Mucosa of descending colon (tissue), 3 donors: Measurements from ENCODE around the gene DDC. TPM values are rescaled to one million over a fixed set of nuclear protein-coding genes. Genes with fewer than 3 reads are reported as not detected.
"Not testable (repeated sequence)": the region's sequence is repeated elsewhere in the genome, so short reads cannot be mapped to it uniquely, and the experiment has no call there.

ENCODE experiments used
- ATAC-seq: fragments of 200-7000 bp; cut with Tn5 transposase; one replicate; pipeline ENCODE4 v1.9.1; 2020; ENCODE audit warnings: mild to moderate bottlenecking, moderate library complexity
- DNase-seq, 3 donors: peaks; one replicate each; pipeline ENCODE4 v3.0.0-alpha.2; 2020
- H3K36me3 ChIP-seq: fragments of 200-600 bp; one replicate; pipeline ENCODE4 v1.8.0; 2021; ENCODE audit warnings: low read depth, mild to moderate bottlenecking
- H3K4me1 ChIP-seq: fragments of 200-600 bp; one replicate; pipeline ENCODE4 v1.8.0; 2021; ENCODE audit warnings: low read depth, mild to moderate bottlenecking
- H3K4me3 ChIP-seq: fragments of 200-600 bp; one replicate; pipeline ENCODE4 v1.8.0; 2021; ENCODE audit warnings: mild to moderate bottlenecking
- H3K9me3 ChIP-seq: fragments of 200-600 bp; one replicate; pipeline ENCODE4 v1.8.0; 2021; ENCODE audit warnings: mild to moderate bottlenecking
- CTCF ChIP-seq: fragments of 200-600 bp; IDR thresholded peaks from one replicate; pipeline ENCODE4 v1.8.0; 2022; ENCODE audit warnings: antibody characterized with exemption, mild to moderate bottlenecking
- intact Hi-C, 2 donors: fragments of 100-400 bp; cut with DNase I in 1 of 2; cut with micrococcal nuclease in 1 of 2; formaldehyde crosslinking; loops; one replicate each; pipeline versions ENCODE4 v1.11.0 to v1.11.1; 2022; cut with DNase I, micrococcal nuclease
- total RNA-seq, 3 donors: library from RNA; stranded (reverse); fragmentation: NEBNext Ultra II Directional in 2 of 3; extraction: Animal tissue kit (Norgen Biotek cat#: 25700) in 2 of 3; gene quantifications; one replicate each; pipeline versions ENCODE4 v1.2.1 to v1.2.4, GENCODE V29; 2021 to 2023
- donor health status: DM: no; HTN: no; CAD: no; lungs with moderate emphysema.
- donor health status: DM: no; HTN: no; CAD: no.
- donor health status: DM: no; HTN: yes; CAD: no.

The DDC gene
- total RNA-seq, 3 donors from 2014 or later: 29.6 to 94.5 (median 74.4) TPM

GRCh38 chr7:50528266-50529092, 36.7 kb downstream of the DDC start:
- no peak for TF ChIP-seq CTCF
- H3K4me1 ChIP-seq: peaks cover 2% of the 10 kb centered on the region
- no peaks in the 10 kb centered on the region for H3K36me3 ChIP-seq
- intact Hi-C loops: no loop called here
- DNase-seq: peak in 1 of 3 donors; percentile 27
- ATAC-seq: peak; percentile 83
- H3K4me3 ChIP-seq: no peak overlapping the region
- H3K9me3 ChIP-seq: no peaks in the 10 kb centered on the region

GRCh38 chr7:50519350-50519749, 45.9 kb downstream of the DDC start:
- H3K9me3 ChIP-seq, H3K4me3 ChIP-seq, H3K4me1 ChIP-seq, intact Hi-C loops, ATAC-seq, DNase-seq, H3K36me3 ChIP-seq: not testable (repeated sequence)

- intact Hi-C loops: no loop called here
- Histone ChIP-seq H3K9me3 (no peaks in the 10 kb centered on the region), H3K36me3 (no peaks in the 10 kb centered on the region), H3K4me1 (no peaks in the 10 kb centered on the region), H3K4me3 (no peak overlapping the region)
- ATAC-seq: no peak
- no peak for TF ChIP-seq CTCF
- no peak for DNase-seq
Measured at GRCh38 chr7:50513166-50513871, 51.9 kb downstream of the DDC start.

GRCh38 chr7:50512384-50512783, 52.8 kb downstream of the DDC start:
- no peak for DNase-seq
- Histone ChIP-seq H3K9me3 (no peaks in the 10 kb centered on the region), H3K4me3 (no peak overlapping the region), H3K4me1 (no peaks in the 10 kb centered on the region), H3K36me3 (no peaks in the 10 kb centered on the region)
- TF ChIP-seq CTCF: no peak
- intact Hi-C loops: no loop called here
- ATAC-seq: no peak

- Histone ChIP-seq H3K4me1 (no peaks in the 10 kb centered on the region), H3K4me3 (no peak overlapping the region), H3K9me3 (no peaks in the 10 kb centered on the region), H3K36me3 (no peaks in the 10 kb centered on the region)
- DNase-seq (no peak), ATAC-seq (peak; percentile 60)
- no peak for TF ChIP-seq CTCF
- intact Hi-C loops: no loop called here
Measured at GRCh38 chr7:50509459-50509858, 55.7 kb downstream of the DDC start.

- peak; percentile 84 for ATAC-seq
- Histone ChIP-seq H3K9me3 (no peaks in the 10 kb centered on the region), H3K36me3 (no peaks in the 10 kb centered on the region), H3K4me1 (no peaks in the 10 kb centered on the region), H3K4me3 (no peak overlapping the region)
- intact Hi-C loops: no loop called here
- no peak for DNase-seq
- no peak for TF ChIP-seq CTCF
Measured at GRCh38 chr7:50508471-50508943, 56.7 kb downstream of the DDC start.
